Glutamatergic neuron (in vitro differentiated cells): Measurements from ENCODE around the gene PLA2G4A. TPM values are rescaled to one million over a fixed set of nuclear protein-coding genes. Genes with fewer than 3 reads are reported as not detected.

Source experiments
- DNase-seq: peaks from one replicate; pipeline ENCODE4 v3.0.0; 2022
- H3K27ac Mint-ChIP-seq: one replicate; pipeline ENCODE4 v1.8.0; 2020; ENCODE audit warnings: mild to moderate bottlenecking, mixed read lengths, inconsistent platforms; ENCODE audit not compliant: unreplicated experiment
- H3K27me3 Mint-ChIP-seq: one replicate; pipeline ENCODE4 v1.8.0; 2020; ENCODE audit warnings: mild to moderate bottlenecking, moderate library complexity, mixed read lengths, inconsistent platforms; ENCODE audit not compliant: unreplicated experiment
- H3K36me3 Mint-ChIP-seq: one replicate; pipeline ENCODE4 v1.8.0; 2020; ENCODE audit warnings: mild to moderate bottlenecking, mixed read lengths, inconsistent platforms; ENCODE audit not compliant: unreplicated experiment
- H3K4me1 Mint-ChIP-seq: one replicate; pipeline ENCODE4 v1.8.0; 2020; ENCODE audit warnings: mild to moderate bottlenecking, low read depth, mixed read lengths, inconsistent platforms; ENCODE audit not compliant: unreplicated experiment
- H3K4me3 Mint-ChIP-seq: one replicate; pipeline ENCODE4 v1.8.0; 2020; ENCODE audit warnings: mild to moderate bottlenecking, mixed read lengths, inconsistent platforms; ENCODE audit not compliant: unreplicated experiment
- H3K9me3 Mint-ChIP-seq: one replicate; pipeline ENCODE4 v1.8.0; 2020; ENCODE audit warnings: mild to moderate bottlenecking, moderate library complexity, mixed read lengths, inconsistent platforms; ENCODE audit not compliant: unreplicated experiment
- total RNA-seq: library from RNA; stranded (reverse); fragmentation: NEBNext Ultra II Directional; extraction: Animal tissue kit (Norgen Biotek cat#: 25700); gene quantifications from one replicate; pipeline ENCODE4 v1.2.1, GENCODE V29; 2021; ENCODE audit not compliant: unreplicated experiment
- TF ChIP-seq, protein P1 (sequence below): fragments of 200-600 bp; sonication (generic); IDR thresholded peaks from one replicate; pipeline ENCODE4 v1.5.0; 2021; ENCODE audit not compliant: partially characterized antibody, unreplicated experiment

The PLA2G4A gene
- total RNA-seq, 1 donor from 2014 or later, result not detected

DNA sequence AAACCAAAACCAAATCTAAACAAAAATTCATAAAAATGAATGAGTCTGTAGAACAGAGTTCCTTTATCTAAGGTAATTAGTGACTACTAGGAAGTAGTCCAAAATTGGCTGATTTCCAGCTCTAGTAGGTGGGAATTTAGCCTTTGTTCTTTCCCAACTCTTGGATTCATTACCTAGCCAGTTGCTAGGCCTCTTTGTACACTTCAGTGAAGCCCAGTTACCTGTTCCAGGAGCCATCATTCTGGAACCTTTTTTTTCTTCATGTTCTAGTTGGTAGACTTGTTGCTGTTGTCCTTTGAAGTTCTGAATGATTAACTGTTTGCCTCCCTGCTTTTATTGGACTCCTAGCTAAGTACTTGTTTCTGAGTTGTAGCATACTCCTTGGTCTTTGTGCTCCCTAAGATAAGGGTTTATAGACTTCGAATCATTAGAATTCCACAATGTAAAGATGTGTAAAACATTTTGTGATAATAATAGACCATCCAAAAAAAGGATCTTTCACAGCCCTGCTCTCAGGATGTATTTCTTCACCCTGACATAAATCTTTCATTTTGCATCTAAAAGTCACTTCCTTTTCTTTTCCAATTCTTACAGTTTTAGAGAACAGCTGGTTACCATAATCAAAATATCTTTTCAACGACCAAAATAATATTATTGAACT is 9.8 kb downstream of the PLA2G4A start:
- Mint-ChIP-seq H3K36me3 (no peaks in the 10 kb centered on the region), H3K27me3 (no peaks in the 10 kb centered on the region), H3K4me3 (no peak overlapping the region), H3K27ac (no peak overlapping the region), H3K9me3 (peaks cover 2% of the 10 kb centered on the region), H3K4me1 (no peaks in the 10 kb centered on the region)
- TF ChIP-seq, protein P1, sequence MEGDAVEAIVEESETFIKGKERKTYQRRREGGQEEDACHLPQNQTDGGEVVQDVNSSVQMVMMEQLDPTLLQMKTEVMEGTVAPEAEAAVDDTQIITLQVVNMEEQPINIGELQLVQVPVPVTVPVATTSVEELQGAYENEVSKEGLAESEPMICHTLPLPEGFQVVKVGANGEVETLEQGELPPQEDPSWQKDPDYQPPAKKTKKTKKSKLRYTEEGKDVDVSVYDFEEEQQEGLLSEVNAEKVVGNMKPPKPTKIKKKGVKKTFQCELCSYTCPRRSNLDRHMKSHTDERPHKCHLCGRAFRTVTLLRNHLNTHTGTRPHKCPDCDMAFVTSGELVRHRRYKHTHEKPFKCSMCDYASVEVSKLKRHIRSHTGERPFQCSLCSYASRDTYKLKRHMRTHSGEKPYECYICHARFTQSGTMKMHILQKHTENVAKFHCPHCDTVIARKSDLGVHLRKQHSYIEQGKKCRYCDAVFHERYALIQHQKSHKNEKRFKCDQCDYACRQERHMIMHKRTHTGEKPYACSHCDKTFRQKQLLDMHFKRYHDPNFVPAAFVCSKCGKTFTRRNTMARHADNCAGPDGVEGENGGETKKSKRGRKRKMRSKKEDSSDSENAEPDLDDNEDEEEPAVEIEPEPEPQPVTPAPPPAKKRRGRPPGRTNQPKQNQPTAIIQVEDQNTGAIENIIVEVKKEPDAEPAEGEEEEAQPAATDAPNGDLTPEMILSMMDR, result no peak
- DNase-seq, result no peak

GRCh38 chr1:186839041-186839400 is 10.3 kb downstream of the PLA2G4A start:
- TF ChIP-seq, protein P1, result no peak
- no peak for DNase-seq
- Mint-ChIP-seq H3K9me3 (peaks cover 2% of the 10 kb centered on the region), H3K4me3 (no peak overlapping the region), H3K27ac (no peak overlapping the region), H3K27me3 (no peaks in the 10 kb centered on the region), H3K36me3 (no peaks in the 10 kb centered on the region), H3K4me1 (no peaks in the 10 kb centered on the region)

DNA sequence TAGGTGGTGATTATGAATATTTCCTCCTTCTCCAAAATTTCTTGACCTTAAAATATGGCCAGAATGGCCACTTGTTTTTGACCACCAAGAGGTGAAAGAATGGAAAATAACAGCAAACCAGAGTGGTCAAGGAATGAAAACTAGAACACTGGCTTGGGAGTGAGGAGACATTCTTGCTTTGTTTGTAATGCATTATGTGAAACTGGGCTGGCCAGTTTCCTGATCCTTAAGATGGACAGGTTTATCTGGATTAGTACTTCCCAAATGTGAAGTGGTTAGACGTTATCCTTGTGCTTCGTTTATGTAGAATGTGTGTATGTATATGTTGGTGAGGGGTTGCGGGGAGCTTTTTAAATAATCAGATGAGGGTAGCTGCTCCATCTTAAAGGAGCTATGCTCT is 12.8 kb downstream of the PLA2G4A start:
- Mint-ChIP-seq H3K4me1 (no peaks in the 10 kb centered on the region), H3K27ac (no peak overlapping the region), H3K4me3 (no peak overlapping the region), H3K36me3 (no peaks in the 10 kb centered on the region), H3K9me3 (peaks cover 2% of the 10 kb centered on the region), H3K27me3 (no peaks in the 10 kb centered on the region)
- DNase-seq, result no peak
- TF ChIP-seq, protein P1, result no peak

DNA sequence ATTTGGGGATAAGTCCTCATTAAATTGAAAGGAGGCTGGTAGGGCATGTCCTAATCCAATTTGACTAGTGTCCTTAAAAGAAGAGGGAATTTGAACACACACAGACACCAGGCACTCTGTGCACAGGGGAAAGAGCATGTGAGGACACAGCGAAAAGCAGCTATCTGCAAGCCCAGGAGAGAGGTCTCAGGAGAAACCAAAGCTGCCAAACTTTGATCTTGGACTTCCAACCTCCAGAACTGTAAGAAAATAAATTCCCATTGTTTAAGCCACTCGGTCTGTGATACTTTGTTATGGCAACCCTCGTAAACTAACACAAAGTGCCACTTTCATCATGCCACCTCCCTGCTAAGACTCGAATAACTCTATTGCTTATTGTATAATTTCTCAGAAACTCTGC is 13.8 kb downstream of the PLA2G4A start:
- H3K9me3 Mint-ChIP-seq, result peaks cover 2% of the 10 kb centered on the region
- TF ChIP-seq, protein P1, result no peak
- H3K4me3 Mint-ChIP-seq, result no peak overlapping the region
- no peak for DNase-seq
- no peaks in the 10 kb centered on the region for H3K4me1 Mint-ChIP-seq
- H3K36me3 Mint-ChIP-seq, result no peaks in the 10 kb centered on the region
- no peak overlapping the region for H3K27ac Mint-ChIP-seq
- H3K27me3 Mint-ChIP-seq, result no peaks in the 10 kb centered on the region

DNA sequence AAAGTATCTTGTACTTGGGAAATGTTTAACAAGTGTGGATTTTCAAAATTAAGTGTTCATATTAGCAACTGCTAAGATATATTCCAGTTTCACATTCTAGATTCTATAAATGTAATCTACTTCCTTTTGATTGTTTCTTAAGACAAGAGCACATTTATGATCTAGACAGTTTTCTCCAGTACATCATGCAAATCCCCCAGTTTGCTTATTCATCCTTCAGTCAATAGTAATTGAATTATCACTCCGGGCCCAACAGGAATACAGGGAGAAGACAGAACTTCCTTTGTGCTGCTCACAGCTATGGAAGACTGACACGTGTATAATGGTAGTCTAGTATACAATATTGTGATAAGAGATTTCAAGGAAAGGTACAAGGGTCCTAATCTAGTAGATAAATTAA is 14.5 kb downstream of the PLA2G4A start:
- Mint-ChIP-seq H3K4me1 (no peaks in the 10 kb centered on the region), H3K4me3 (no peak overlapping the region), H3K9me3 (peaks cover 2% of the 10 kb centered on the region), H3K27me3 (no peaks in the 10 kb centered on the region), H3K27ac (no peak overlapping the region), H3K36me3 (no peaks in the 10 kb centered on the region)
- TF ChIP-seq, protein P1, result no peak
- DNase-seq, result no peak
